C1 segment of cervical spinal cord (tissue), 14 donors: ENCODE measurements around the gene FBRSL1.

Source experiments
- DNase-seq, 14 donors: peaks; one replicate each; lab custom pipeline; 2025; lab: John Stamatoyannopoulos, UW

FBRSL1 gene

DNA sequence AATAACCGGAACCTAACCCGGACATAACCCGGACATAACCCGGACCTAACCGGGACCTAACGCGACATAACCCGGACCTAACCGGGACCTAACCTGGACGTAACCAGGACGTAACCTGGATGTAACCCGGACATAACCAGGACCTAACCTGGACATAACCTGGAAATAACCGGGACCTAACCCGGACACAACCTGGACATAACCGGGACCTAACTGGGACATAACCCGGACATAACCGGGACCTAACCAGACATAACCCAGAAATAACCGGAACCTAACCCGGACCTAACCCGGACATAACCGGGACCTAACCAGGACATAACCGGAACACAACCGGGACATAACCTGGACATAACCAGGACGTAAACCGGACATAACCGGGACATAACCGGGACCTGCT lies 6.7 kb upstream of the FBRSL1 start:
- no peak for DNase-seq

DNA sequence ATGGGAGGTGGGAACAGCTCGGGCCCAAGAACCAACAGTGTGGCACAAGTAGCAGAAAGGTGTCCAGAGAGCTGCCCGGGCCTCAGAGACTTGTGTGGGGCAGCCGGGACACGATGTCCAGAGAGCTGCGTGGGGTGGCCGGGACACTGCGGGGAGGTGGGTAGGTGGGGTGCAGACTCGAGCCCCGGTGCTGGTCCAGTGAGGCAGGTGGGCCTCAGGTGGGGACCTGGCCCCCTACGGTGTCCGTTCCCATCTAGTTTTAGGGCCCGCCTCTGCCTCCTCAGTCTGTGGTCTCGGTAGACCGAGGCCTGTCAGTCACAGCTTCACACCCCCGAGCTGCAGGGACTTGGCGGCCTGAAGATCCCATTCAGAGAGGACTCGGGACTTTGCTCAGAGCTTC lies 6.3 kb upstream of the FBRSL1 start:
- no peak for DNase-seq

DNA sequence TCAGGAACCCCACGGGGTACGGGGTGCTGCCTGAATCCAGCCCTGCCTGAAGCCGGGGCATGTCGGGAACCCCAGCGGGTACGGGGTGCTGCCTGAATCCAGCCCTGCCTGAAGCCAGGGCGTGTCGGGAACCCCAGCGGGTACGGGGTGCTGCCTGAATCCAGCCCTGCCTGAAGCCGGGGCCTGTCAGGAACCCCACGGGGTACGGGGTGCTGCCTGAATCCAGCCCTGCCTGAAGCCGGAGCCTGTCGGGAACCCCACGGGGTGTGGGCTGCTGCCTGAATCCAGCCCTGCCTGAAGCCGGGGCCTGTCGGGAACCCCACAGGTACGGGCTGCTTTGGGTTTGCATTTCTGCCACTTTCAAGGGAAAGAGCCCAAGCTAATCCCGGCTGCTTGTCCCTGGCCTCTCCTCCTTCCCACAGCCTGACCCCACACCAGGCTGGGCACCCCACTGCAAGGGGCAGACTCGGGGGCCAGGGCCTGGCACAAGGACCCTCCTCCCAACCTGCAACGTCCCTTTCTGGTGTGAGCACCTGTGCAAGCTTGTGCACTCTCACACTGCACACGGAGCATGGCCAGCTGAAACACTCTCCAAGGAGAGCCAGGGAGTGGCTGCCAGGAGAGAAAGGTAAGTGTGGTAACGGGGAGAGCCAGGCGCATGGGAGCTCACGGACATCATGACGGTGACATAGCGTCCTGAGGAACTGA lies 5.6 kb upstream of the FBRSL1 start:
- DNase-seq, result no peak

DNA sequence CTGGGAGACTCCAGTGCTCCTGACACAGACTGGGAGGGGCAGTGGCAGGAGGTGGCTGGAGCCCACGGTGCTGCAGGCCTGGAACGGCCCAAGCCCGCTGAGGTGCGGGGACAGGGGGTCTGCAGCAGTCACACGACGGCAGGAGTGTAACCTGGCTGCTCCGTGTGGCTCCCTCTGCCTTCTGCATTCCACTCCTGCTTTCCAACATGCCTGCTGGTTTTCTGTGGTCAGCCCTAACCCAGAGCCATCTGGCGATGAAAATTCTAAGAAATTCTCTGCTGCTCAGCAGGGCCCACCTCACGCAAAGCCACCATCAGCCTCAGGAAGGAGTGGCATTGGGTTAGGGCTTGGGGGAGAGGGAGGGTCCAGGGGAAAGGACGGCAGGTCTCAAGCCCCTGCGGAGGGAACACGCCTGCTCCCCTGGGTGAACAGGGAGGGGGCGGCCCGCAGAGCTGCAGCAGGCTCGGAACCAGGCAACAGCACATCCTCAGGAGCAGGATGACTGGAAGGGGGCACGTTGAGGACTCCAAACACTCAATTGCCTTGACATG lies 5.0 kb upstream of the FBRSL1 start:
- DNase-seq, result peak in 1 of 14 donors; percentile 72

DNA sequence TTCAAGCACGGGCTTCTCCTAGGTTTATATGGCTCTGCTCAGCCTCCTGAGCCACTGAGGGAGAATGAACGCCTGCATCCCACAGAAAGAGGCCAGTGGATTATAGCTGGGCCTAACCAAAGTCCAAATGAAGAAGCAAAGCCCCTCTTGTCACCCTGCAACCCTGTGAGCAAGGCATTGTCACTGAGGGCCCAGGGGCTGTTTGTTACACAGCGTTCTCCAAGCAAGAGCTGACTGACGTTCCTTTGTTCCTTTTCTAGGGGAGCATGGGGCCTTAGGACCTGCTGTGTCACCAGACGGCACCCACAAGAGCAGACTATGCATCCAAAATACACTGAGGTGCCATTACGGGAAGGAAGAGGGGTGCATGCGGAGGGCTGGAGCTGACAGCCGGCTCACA lies 4.3 kb upstream of the FBRSL1 start:
- no peak for DNase-seq

DNA sequence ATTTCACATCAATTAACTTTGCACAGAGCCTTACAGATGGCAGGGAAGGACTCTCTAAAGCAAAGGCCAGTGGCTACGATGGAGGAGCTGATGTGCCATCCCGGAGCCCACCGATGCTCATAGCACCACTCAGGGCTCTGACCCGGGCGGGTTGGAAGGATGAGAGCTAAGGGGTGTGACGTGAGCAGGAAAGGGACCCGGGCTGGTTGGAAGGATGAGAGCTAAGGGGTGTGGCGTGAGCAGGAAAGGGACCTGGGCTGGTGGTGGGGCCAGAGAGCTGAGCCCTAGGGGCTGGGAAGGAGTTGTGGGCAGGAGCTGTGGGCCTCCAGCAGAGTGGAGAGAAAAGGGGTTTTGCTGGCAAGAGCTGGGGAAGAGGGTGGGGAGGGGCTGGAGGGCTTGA lies 3.8 kb upstream of the FBRSL1 start:
- DNase-seq, result no peak

DNA sequence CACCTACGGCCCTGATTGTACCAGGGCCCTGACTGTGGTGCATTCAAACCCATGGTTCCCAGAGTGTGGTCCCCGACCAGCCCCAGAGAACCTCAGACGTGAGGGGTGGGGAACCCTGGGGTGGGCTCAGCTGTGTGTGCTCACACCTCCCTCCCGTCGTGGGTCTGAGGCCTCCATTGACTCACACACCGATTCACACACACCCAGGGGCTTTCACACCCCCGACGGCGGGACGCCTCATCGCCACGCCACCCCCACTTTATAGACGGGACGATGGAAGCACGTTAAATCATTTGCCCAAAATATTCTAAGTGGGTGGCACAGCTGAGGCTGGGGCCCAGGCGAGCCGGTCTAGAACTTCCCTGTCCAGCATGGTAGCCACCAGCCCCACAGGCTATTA lies 3.4 kb upstream of the FBRSL1 start:
- DNase-seq, result no peak

DNA sequence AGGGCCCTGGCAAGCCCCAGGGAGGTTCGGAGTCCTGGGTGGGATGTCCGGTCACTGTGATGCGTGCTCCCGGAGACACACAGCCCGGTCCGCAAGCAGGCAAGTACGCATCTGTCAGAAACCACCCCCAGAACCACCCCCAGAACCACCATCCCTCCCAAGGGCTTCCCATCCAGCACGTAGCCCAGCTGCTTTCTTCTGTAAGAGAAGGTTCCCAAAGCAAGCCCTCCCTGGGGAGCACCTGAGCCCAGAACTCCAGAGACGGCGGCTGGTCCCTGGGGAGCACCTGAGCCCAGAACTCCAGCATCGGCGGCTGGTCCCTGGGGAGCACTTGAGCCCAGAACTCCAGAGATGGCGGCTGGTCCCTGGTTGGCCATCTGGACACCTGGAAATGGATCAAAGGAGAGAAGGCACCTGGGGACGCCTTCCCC lies 2.6 kb upstream of the FBRSL1 start:
- DNase-seq, result no peak

DNA sequence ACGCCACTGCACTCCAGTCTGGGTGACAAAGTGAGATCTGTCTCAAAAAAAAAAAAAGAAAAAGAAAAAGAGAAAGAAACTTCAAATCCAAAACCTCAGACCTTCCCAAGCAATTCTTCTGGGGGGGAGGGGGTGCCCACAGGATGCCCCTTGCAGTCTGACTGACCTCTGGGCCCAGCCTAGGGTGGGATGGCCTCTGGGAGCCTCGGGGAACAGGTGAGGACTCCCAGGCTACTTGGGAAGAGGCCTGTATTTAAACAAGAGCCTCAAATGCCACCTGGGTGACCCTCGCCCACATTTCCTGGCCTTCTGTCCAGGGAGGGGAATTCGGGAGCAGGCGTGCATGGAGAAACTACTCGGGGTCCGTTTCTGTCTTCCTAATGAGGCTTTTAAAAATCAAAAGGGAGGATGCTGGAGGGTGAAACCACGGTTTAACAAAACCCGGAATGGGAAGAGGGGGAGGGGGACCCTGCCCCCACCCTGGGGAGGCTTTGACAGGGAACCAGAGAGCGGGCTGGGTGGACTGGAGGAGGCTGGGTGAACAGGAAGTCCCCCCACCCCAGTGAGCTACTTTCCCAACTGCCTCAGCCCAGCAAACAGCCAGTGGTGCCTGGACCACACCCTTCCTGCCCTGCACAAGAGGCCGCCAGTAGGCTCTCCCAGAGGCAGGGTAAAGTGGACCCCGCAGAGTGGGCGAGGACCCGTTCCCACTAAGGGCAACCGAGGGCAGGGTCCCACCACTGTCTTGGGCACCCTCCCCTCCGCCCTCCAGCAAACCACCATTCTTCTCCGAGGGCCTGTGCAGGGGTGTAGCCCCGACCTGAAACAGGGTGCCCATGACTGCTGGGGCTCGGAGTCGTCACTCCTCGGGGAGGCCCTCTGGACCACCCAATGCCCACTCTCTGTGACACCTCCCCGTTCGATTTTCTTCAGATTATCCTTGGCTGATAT lies 1.5 kb upstream of the FBRSL1 start:
- DNase-seq, result no peak

DNA sequence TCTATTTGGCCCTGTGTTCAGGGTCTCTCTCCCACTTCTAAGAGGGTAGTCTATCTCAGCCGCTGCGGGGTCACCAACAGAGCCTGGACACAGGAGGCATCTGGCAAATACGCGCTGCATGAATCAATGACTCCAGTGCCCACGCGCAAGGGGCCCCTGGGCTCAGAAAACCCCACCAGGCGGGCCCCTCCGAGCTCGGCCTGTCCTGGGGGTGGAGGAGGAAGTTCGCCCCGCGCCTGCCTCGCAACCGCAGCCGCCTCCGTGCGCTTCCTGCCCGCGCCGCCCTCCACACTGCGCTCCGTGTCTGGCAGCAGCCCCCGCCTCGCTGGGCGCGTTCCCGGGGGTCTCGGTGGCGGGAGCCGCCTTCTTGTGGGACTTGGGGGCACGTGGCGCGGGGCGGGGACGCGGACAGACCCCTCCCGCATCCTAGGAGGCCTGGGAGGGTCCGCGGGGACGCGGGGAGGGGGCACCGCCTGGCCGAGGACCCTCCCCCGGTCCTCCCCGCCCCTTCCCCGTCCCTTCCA lies 811 bp upstream of the FBRSL1 start:
- DNase-seq, result no peak

DNA sequence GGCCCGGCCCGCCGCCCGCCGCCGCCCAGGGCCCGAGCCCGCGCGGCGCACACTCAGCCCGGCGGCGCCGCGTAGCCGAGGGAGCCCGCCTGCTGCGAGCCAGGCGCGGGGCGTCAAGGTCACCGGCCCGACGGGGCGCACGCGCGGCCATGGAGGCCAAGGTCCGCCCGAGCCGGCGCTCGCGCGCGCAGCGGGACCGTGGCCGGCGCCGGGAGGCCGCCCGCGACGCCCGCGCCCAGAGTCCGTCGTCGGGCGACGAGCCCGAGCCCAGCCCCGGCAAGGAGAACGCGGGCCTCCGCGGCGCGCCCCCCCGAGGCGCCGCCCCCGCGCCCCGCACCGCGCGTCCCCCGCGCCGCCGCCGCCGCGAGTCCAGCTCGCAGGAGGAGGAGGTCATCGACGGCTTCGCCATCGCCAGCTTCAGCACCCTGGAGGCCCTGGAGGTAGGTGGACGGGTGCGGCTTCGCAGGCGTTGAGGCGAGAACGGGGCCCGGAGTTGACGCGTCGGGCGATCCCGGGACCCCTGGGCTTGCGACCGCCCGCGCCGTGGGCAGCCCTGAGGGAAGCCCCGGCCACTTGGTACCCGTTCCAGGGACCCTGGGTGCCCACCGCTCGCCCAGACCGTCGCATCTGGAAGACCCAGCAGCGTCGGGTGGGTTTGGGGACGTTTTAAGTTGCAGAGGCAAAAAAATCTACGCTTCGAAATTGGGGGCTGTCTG lies 629 bp downstream of the FBRSL1 start:
- no peak for DNase-seq

DNA sequence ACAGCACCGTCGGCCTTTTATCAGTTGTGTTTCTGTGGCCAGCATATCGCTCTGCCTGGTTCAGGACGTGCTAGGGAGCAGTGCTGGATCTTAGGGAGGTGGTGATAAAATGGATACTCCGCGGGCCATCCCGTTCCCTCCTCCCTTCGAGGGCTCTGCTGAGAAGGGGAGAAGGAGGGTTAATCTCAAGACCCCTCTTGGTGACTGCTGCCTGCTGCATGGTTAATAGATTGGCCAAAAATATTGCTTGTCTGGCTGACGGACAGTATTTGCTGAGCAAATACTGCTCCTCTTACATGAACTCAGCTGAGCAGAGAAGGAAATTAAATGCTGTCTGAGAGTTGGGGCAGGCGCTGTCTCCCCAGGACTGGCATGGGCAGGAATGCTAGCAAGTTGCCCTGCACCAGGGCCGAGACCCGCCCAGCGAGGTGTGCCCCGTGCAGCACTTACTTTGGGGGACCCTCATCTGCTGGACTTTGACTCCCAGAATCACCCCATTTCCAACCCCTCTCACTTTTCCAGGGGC lies 1.2 kb downstream of the FBRSL1 start:
- no peak for DNase-seq

DNA sequence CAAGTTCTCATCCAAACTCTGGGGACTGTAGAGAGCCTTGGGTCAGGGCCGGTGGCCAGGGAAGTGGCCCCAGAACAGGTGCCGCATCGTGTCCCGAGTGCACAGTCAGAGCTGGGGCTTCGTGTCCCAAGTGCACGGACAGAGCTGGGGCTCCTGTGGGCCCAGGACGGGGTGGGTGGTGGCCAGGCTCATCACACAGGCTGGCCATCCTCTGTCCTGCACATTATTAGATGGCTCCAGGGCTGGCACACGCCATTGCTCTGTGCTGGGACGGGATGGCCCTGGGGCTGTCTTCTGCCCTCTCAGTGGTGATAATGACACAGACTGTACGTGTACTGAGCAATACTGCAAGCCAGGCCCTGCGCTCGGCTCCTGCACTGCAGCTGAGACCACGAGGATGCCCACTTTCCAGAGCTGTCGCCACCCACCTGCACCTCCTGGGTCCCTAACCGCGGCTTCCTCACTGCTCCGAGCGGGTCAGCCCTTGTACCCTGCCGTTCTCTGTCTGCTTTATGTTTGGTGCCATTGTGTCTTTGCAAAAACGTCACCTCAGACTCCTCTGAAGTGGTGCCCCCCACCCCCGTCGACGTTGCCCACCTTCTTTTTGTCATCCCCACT lies 1.9 kb downstream of the FBRSL1 start:
- no peak for DNase-seq

DNA sequence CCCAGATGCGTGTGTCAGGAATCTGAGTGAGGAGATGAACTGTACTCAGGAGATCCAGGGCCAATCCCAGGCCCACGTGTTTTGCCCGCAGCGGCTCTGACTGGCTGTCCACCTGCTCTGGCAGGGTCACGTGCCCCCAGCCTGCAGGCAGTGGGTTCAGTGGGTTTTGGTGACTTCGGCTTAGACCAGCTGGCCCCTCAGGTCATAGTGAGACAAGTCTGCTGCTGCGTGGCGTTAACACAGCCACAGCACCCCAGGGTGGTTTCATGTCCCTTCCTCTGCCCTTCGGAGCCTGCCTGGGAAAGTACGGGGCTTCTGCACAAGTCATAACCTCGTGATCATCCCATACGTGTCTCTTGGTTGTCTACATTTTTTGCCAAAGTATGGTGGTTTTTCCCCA lies 2.6 kb downstream of the FBRSL1 start:
- peak in 1 of 14 donors; percentile 62 for DNase-seq

DNA sequence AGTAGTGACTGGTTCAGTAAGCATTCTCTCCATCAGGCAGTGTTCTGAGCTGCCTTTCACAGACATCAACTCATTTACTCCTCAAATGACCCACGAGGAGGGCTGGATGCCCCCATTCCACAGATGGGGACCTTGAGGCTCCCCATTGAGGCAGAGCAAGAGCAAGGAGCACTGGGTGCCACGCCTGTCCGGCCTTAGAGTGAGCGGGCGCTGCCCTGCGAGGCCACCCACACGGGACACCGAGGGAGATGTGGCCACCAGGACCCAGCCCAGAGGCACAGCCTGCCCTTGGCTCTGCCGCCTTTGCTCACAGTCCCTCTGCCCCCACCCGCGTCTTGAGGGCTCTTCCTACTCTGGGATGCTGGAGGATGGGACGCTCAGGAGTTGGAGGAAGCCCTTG lies 3.0 kb downstream of the FBRSL1 start:
- DNase-seq, result no peak

DNA sequence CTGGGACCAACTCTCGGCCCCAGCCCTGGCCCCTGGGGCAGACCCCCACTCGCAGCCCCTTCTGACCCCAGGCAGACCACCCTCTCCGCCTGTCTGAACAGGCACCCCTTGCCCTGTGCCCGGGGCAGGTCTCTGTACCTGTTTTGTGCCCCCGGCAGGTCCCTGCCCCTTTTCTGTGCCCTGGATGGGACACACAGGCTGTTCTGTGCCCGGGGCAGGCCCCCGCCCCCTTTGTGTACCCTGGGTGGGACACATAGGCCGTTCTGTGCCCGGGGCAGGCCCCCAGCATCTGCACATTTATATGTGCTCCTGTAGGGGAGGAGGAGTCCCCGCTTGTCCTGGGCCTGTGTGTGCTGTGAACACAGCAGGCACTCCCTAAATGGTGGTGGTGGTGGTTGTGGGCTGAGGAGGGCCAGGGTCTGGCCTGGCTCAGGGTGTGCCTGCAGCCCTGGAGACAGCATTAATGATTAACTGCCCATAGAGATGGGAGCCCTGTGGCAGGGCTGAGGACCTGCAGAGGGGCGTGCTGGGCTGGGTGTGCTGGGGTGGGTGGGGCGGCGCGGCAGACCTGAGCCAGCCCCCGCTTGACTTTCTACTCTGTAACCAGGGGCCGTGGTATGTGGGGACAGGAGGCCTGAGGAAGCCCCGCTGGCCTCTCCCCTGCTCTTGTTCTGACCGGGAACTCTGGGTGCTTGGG lies 3.7 kb downstream of the FBRSL1 start:
- no peak for DNase-seq

DNA sequence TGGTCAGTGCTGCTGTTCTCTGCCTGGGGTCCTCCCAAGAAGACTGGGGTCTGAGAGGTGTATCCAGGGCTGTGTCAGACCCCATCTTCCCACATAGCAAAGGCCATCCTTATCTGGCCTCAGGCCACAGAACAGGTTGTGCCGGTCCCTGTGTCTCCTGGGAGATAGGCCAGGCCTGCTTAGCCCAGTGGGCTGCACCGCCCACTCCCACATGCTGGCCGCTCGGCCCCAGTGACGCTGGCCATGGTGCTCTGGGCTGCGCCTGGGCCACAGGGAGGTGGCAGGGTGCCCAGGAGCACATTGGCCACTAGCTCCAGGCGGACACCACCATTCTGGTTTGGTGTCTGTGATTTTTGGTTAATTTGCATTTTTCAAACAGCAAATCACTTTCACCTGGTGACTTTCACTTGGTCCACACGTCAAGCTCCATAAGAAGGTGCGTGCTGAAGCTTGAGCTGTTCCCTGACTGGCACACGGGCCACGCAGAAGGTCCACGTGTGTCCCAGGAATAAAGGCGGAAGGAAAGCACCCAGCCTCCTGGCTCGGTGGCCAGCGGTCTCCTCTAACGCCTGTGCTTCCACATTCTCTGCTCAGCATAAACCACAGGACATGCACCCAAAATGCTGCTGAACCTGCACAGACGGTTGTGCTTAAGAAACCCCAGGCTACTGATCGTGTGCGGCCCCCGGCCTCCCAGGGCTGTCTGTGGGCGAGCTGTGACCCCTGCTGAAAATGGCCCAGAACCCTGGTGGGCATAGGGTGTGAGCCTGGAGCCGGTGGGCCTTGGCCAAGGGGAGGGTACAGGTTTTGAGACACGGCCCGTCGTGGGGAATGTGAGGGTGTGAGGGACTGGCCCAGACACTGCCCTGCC lies 4.6 kb downstream of the FBRSL1 start:
- DNase-seq, result peak in 6 of 14 donors; percentile 32 to 62 (median 40)

DNA sequence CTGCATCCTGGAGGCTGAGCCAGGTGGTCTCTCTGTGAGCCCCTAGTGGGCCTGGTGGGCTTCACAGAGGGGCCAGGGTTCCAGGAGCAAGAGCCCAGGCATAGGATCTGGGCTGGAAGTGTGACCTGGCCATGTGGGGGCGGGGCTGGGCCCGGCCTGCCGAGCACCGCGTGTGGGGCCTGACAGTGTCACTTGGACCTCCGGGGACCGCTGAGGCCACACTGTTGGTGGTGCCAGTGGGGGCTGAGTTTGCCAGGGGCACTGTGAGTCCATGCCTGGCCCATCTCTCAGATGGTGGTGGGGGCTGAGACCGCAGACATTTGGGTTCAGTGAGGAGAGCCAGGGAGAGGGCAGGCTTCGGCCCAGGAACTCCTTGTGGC lies 5.2 kb downstream of the FBRSL1 start:
- DNase-seq, result no peak

DNA sequence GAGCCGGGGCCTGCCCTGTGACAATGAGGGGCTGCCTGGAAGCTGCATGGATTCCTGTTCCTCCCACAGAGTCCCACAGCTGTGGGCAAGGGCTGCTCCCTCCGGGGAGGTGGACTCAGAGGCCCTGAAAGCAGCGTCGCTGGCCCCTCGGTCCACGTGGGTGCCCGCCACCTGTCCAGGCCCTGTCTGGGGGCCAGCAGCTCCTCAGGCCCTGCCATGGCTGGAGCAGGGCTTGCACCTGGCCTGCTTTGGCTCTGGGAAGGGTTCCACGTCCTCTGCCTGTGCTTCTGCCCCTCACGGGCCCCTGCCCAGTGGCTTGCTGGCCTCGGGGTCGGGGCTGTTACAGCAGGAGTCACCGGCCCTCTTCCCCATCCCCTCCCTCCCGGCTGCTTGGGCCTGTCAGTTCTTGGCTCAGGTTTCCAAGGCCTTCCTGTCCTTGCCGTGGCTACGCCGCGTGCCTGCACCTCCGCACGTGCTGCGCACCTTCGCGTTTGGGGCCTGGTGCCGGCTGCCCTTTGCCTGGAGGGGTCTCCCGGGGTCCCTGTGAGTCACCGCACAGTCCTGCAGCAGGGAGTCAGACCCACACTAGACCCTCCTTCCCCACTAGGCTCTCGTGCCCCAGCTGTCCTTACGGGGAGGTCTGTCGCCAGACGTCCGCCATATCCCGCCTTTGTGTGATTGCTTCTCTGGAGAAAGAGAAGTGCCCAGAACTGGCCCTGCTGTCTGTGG lies 5.8 kb downstream of the FBRSL1 start:
- DNase-seq, result no peak
